Calu3 (cell line): ENCODE results near the gene IFITM2. TPM values are rescaled to one million over a fixed set of nuclear protein-coding genes. Genes with fewer than 3 reads are reported as not detected.

ENCODE experiments used
- BruUV-seq: library from RNA; stranded (reverse); fragments of 400-500 nt; replicated peaks from 2 replicates; lab custom pipeline; 2021; lab: Mats Ljungman, UMichigan
- CTCF ChIA-PET: fragments of 300-600 bp; sonication (Branson Sonifier 250); formaldehyde crosslinking; loops from one replicate; lab custom pipeline; 2022; ENCODE audit warnings: antibody characterized with exemption; lab: Charles Lee
- DNase-seq: peaks from one replicate; pipeline ENCODE4 v3.0.0; 2022
- H3K27ac Mint-ChIP-seq: one replicate; pipeline ENCODE4 v1.8.0; 2022; ENCODE audit warnings: mixed read lengths; ENCODE audit not compliant: unreplicated experiment
- H3K27me3 Mint-ChIP-seq: one replicate; pipeline ENCODE4 v1.8.0; 2022; ENCODE audit warnings: mixed read lengths; ENCODE audit not compliant: unreplicated experiment
- H3K36me3 Mint-ChIP-seq: one replicate; pipeline ENCODE4 v1.8.0; 2022; ENCODE audit warnings: mild to moderate bottlenecking, moderate library complexity, mixed read lengths; ENCODE audit not compliant: insufficient read depth, unreplicated experiment
- H3K4me1 Mint-ChIP-seq: one replicate; pipeline ENCODE4 v1.8.0; 2022; ENCODE audit warnings: mild to moderate bottlenecking, low read depth, mixed read lengths; ENCODE audit not compliant: unreplicated experiment
- H3K4me3 Mint-ChIP-seq: one replicate; pipeline ENCODE4 v1.8.0; 2022; ENCODE audit warnings: mild to moderate bottlenecking, low read depth, moderate library complexity, mixed read lengths; ENCODE audit not compliant: unreplicated experiment
- H3K9me3 Mint-ChIP-seq: one replicate; pipeline ENCODE4 v1.8.0; 2022; ENCODE audit warnings: low read depth, mixed read lengths; ENCODE audit not compliant: unreplicated experiment
- CTCF ChIP-seq: fragments of 200-600 bp; IDR thresholded peaks from one replicate; pipeline ENCODE4 v1.8.0; 2022; ENCODE audit warnings: antibody characterized with exemption; ENCODE audit not compliant: unreplicated experiment
- intact Hi-C: fragments of 100-400 bp; cut with micrococcal nuclease; formaldehyde crosslinking; loops from one replicate; pipeline ENCODE4 v1.10.0; 2022; ENCODE audit not compliant: unreplicated experiment
- total RNA-seq: library from RNA; stranded (reverse); gene quantifications from 2 replicates; pipeline ENCODE4 v1.2.3, GENCODE V29; 2022

IFITM2 gene
- total RNA-seq, 1 experiment from 2014 or later = 29.1 TPM

- no peak for TF ChIP-seq CTCF
- intact Hi-C loops = no loop called here
- H3K36me3 Mint-ChIP-seq = peaks cover 13% of the 10 kb centered on the region
- H3K9me3 Mint-ChIP-seq = no peaks in the 10 kb centered on the region
- BruUV-seq = no TSS peak
- H3K27ac Mint-ChIP-seq = no peak overlapping the region
- DNase-seq = no peak
- peaks cover 9% of the 10 kb centered on the region for H3K4me1 Mint-ChIP-seq
- CTCF ChIA-PET = no interaction called here
- H3K27me3 Mint-ChIP-seq = peaks cover 38% of the 10 kb centered on the region
- peak overlapping the region; percentile 75 for H3K4me3 Mint-ChIP-seq
Measured at GRCh38 chr11:290621-291231, 16.9 kb upstream of the IFITM2 start.

DNA sequence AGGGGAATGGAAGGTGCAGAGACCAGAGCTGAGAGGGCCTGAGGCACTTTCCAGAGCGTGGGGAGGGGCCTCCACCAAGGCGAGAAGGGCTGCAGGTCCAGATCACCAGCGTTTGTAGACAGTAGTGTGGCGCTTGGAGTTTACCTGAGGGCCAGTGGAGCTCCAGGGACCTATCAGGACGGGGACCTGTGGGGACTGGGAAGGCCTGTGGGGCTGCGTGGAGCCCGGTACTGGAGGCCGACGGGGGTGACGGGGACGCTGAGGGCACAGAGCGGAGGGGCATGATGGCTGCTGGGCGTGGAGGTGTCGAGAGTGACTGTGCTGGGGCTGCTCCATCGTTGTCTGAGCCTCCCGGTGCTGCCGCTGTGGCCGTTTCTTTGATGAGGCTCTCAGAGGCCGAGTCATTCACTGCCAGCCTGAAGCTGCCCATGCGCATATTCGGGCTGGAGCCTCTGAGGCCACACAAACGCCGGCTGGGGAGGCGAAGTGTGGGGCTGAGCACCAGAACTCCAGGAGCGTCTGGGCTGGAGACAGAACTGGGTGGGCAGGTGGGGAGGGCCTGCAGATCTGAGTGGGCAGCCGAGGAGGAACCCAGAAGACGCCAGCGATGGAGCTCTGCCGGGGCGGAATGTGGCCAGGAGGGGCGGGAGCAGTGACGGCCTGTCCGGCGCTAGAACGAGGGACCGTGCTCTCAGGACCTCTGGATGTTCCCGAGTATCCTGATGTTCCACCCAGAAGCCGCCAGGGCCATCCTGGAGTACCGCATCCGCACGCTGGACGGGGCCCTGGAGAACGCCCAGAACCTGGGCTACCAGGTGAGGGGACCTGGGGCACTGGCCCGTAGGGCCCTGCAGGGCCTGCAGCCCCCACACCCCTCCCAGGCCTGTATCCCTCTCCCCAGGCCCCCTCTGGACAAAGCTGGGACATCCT lies 16.1 kb upstream of the IFITM2 start:
- Mint-ChIP-seq H3K4me3 (no peak overlapping the region), H3K4me1 (peaks cover 9% of the 10 kb centered on the region), H3K27ac (no peak overlapping the region), H3K9me3 (no peaks in the 10 kb centered on the region), H3K36me3 (peaks cover 13% of the 10 kb centered on the region), H3K27me3 (peaks cover 38% of the 10 kb centered on the region)
- CTCF ChIA-PET = no interaction called here
- DNase-seq = no peak
- no peak for TF ChIP-seq CTCF
- no TSS peak for BruUV-seq
- intact Hi-C loops = no loop called here

DNA sequence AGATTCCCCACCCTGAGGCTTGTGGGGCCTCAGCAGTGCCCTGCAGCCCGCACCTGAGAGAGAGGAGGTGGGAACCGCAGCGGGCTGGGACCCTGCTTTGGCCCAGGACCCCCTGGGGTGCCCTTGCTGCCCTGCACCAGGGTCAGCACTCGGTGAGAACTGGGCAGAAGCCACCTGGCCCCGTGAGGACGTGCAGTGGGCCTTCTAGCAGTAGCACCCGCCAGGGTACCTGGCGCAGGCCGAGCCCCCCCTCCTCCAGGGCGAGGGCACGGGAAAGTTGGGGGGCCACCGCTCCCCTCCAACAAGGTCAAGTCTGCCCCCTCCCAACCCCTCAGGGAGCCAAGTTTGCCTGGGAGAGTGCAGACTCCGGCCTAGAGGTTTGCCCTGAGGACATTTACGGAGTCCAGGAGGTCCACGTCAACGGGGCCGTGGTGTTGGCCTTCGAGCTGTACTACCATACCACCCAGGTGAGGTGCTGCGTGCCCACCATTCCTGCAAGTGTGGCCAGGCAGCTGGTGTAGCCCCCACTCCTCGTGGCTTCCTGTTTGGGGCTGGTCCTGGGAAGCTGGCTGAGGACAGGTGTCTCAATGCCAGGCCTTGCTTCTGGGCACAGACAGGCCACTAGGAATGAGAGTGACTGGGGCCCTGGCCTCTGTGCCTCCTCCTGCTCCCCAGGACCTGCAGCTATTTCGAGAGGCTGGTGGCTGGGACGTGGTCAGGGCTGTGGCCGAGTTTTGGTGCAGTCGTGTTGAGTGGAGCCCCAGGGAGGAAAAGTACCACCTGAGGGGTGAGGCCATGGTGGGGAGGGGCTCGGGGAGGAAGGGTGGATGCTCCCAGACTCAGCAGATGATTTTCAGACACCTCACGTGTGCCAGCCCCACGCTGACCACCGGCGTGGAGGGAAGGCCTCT lies 15.2 kb upstream of the IFITM2 start:
- no peak for TF ChIP-seq CTCF
- no TSS peak for BruUV-seq
- CTCF ChIA-PET = no interaction called here
- Mint-ChIP-seq H3K27ac (no peak overlapping the region), H3K9me3 (no peaks in the 10 kb centered on the region), H3K4me1 (peaks cover 9% of the 10 kb centered on the region), H3K27me3 (peaks cover 38% of the 10 kb centered on the region), H3K4me3 (no peak overlapping the region), H3K36me3 (peaks cover 13% of the 10 kb centered on the region)
- DNase-seq = no peak
- intact Hi-C loops = no loop called here

- no peaks in the 10 kb centered on the region for H3K9me3 Mint-ChIP-seq
- CTCF ChIA-PET = no interaction called here
- no peak for TF ChIP-seq CTCF
Measured at GRCh38 chr11:293271-293851, 14.3 kb upstream of the IFITM2 start.

More at GRCh38 chr11:293271-293851, 14.3 kb upstream of the IFITM2 start:
- Mint-ChIP-seq H3K27ac (no peak overlapping the region), H3K4me1 (no peaks in the 10 kb centered on the region), H3K4me3 (no peak overlapping the region), H3K36me3 (peaks cover 10% of the 10 kb centered on the region), H3K27me3 (peaks cover 38% of the 10 kb centered on the region)
- BruUV-seq = no TSS peak
- no peak for DNase-seq
- intact Hi-C loops = no loop called here
